Activated naive CD8-positive, alpha-beta T cell treated with anti-CD3 and anti-CD28 coated beads, Interleukin-2, amount 50 U/mL, for 24 hours (primary cell): Measurements from ENCODE around the gene STN1.
A peak's percentile ranks its signal among the peaks of the same experiment; 100 is the strongest.

Source experiments
- ATAC-seq: fragments of 150-1000 bp; cut with Tn5 transposase; one replicate; pipeline ENCODE4 v1.10.0; 2021
- DNase-seq: peaks from one replicate; pipeline ENCODE4 v3.0.0; 2021
- H3K27ac Mint-ChIP-seq: one replicate; pipeline ENCODE4 v1.8.0; 2021; ENCODE audit warnings: mild to moderate bottlenecking, mixed read lengths
- H3K27me3 Mint-ChIP-seq: one replicate; pipeline ENCODE4 v1.8.0; 2021; ENCODE audit warnings: mixed read lengths
- H3K36me3 Mint-ChIP-seq: one replicate; pipeline ENCODE4 v1.8.0; 2021; ENCODE audit warnings: low read depth, mixed read lengths
- H3K4me1 Mint-ChIP-seq: one replicate; pipeline ENCODE4 v1.8.0; 2021; ENCODE audit warnings: mixed read lengths
- H3K4me3 Mint-ChIP-seq: one replicate; pipeline ENCODE4 v1.8.0; 2021; ENCODE audit warnings: mild to moderate bottlenecking, moderate library complexity, mixed read lengths
- H3K9me3 Mint-ChIP-seq: one replicate; pipeline ENCODE4 v1.8.0; 2021; ENCODE audit warnings: mixed read lengths

Gene STN1

DNA sequence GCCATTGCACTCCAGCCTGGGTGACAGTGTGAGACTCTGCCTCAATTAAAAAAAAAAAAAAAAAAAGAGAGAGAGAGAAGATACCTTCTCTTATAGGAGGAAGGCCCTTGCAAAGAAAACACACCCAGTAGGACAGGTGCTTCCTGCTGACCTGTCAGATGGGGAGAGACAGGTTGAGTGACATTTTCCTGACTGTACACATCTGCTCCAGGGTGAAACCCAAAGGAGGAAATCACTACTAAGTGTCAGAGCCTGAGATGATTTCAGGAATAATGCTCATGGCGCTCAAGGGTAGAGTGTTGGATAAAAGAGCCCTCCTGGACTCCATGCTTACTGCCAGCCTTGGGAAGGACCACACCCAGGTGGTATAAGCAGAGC is 1.7 kb upstream of the STN1 start:
- Mint-ChIP-seq H3K4me3 (no peak overlapping the region), H3K9me3 (peaks cover 9% of the 10 kb centered on the region), H3K27ac (no peak overlapping the region), H3K4me1 (peaks cover 31% of the 10 kb centered on the region), H3K36me3 (peaks cover 15% of the 10 kb centered on the region), H3K27me3 (no peaks in the 10 kb centered on the region)
- DNase-seq = no peak
- no peak for ATAC-seq

DNA sequence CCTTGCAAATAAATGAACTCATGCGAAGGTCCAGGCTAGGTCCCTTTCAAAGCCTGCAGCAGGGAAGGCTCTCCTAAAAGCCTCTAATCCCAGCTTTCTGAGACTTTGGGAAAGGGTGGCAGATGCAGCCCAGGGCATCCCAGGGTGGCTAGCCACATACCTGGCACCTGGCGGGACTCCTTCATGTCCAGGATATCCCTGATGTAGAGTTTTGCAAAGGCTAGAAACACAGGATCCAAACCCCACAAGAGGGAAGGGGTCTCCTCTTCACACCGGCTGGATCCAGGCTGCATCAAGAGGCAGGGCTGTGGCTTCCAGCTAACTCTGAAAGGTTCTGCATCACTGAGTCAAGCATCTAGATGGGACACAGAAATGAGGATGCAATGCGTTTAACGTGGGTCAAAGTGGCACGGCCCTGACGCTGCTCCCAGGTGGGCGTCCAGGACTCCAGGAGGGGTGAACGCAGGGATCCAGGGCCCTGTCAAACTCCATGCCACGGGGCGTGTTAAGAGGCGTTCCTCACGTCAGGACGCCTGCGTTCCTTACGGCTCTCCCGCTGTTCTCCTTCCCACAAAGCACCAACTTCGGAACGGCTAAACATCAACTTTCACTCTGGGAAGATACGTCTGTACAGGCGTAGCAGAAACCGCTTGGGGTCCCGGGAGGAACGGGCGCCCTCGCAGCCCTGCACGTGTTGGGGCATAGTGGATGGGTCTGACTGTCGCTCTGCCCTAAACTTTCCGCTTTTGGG is 507 bp downstream of the STN1 start:
- Mint-ChIP-seq H3K27me3 (no peaks in the 10 kb centered on the region), H3K4me1 (peaks cover 46% of the 10 kb centered on the region), H3K27ac (peak overlapping the region; percentile 96), H3K4me3 (peak overlapping the region; percentile 96), H3K36me3 (peaks cover 21% of the 10 kb centered on the region), H3K9me3 (peaks cover 9% of the 10 kb centered on the region)
- ATAC-seq (peak; percentile 20), DNase-seq (peak; percentile 49)

DNA sequence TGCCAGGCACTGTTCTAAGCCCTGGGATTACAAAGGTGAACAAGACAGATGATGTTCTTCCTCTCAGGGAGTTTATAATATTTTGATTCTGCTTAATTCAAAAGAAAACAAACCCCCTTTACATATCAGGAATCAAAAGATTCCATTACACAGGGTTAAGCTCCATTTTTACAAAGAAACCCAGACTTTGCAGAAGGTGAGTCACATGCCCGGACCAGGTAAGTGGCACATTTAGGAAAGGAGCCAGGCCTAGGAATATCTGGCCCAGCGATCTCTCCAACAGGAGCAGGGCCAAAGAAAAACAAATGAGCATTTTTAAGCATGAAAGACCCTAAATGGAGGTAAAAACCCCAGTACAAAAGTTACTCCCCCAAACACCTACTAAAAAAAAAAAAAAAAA is 1.1 kb downstream of the STN1 start:
- H3K27ac Mint-ChIP-seq = peak overlapping the region; percentile 96
- ATAC-seq (no peak), DNase-seq (no peak)
- peaks cover 51% of the 10 kb centered on the region for H3K4me1 Mint-ChIP-seq
- no peaks in the 10 kb centered on the region for H3K27me3 Mint-ChIP-seq
- peaks cover 9% of the 10 kb centered on the region for H3K9me3 Mint-ChIP-seq
- peaks cover 21% of the 10 kb centered on the region for H3K36me3 Mint-ChIP-seq
- H3K4me3 Mint-ChIP-seq = peak overlapping the region; percentile 96

DNA sequence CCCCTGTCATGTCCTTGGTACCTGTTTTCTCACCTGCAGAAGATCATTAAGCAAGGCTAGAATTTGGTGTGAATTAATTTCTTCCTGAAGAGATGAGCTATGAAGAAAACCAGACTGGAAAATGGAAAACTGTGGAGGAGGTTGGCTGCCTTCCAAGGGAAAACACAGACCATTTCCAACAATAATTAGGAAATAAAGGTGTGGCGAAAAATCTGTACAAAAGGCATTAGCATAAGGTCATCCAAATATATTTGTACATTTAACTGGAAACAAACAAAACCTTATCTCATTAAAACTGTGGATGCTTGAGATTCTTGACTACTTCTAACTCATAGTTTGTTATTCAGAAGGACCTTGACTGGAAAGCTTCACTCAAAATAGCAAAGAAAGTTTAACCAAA is 1.7 kb downstream of the STN1 start:
- ATAC-seq (no peak), DNase-seq (no peak)
- H3K4me3 Mint-ChIP-seq = peak overlapping the region; percentile 96
- peaks cover 9% of the 10 kb centered on the region for H3K9me3 Mint-ChIP-seq
- peaks cover 21% of the 10 kb centered on the region for H3K36me3 Mint-ChIP-seq
- H3K27me3 Mint-ChIP-seq = no peaks in the 10 kb centered on the region
- peaks cover 57% of the 10 kb centered on the region for H3K4me1 Mint-ChIP-seq
- H3K27ac Mint-ChIP-seq = peak overlapping the region; percentile 96

DNA sequence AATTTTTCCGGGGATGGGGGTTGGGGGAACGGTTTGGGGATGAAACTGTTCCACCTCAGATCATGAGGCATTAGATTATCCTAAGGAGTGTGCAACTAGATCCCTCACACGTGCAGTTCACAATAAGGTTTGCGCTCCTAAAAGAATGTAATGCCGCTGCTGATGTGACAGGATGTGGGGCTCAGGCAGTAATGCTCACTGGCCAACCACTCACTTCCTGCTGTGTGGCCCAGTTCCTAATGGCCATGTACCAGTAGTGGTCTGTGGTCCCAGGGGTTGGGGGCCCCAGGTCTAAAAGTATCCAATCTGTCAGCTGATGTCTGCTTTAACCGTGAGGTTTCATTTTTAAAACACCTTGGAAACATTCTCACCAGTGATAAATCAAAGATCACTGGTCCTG is 2.2 kb downstream of the STN1 start:
- Mint-ChIP-seq H3K4me3 (peak overlapping the region; percentile 96), H3K9me3 (peaks cover 9% of the 10 kb centered on the region), H3K4me1 (peaks cover 61% of the 10 kb centered on the region), H3K36me3 (peaks cover 21% of the 10 kb centered on the region), H3K27ac (peak overlapping the region; percentile 96), H3K27me3 (no peaks in the 10 kb centered on the region)
- DNase-seq = peak; percentile 30
- ATAC-seq = no peak

DNA sequence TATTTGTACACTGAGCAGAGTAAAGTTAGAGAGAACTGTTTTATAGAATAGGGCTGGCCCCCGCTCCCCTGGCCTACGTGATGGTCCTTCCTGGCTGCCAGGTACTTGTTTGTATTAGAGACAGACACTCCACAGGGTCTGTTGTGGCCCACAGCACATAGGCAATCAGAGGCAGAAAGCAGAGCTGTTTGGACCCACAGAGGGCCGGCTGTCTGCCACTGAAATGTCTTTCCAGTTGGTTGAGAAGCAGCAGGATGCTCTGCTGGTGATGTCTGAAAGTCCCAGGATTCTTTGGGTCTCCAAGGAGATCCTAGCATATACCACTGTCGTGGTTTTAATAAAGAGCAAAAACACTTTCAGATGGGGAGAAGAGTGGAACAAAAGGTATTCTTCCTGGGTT is 5.2 kb downstream of the STN1 start:
- Mint-ChIP-seq H3K4me3 (peak overlapping the region; percentile 27), H3K27ac (peak overlapping the region; percentile 95), H3K27me3 (no peaks in the 10 kb centered on the region), H3K36me3 (peaks cover 23% of the 10 kb centered on the region), H3K4me1 (peaks cover 79% of the 10 kb centered on the region), H3K9me3 (peaks cover 9% of the 10 kb centered on the region)
- no peak for DNase-seq
- ATAC-seq = no peak

DNA sequence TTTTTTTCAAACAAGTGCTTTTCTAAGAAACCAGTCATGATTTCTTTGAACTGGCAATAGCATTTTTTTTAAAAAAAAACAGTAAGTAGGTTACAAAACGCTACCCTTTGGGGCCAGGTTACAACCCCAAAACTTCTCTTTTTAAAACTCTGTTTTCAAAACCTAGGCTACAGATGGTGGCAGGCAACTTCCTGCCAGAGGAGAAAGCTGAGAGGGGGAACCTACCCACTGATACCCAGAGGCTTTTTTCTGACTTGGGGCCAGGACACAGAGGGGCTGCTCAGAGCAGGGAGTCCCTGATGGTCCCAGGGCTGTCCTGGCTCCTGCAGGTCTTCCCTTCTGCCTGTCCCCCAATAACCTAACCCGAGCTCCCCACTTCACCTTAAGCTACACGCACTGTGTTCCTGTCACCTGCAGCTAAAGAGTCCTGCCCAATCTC is 6.9 kb downstream of the STN1 start:
- DNase-seq = no peak
- Mint-ChIP-seq H3K4me3 (peak overlapping the region; percentile 68), H3K27ac (peak overlapping the region; percentile 95), H3K36me3 (peaks cover 20% of the 10 kb centered on the region), H3K9me3 (peaks cover 9% of the 10 kb centered on the region), H3K4me1 (peaks cover 83% of the 10 kb centered on the region), H3K27me3 (no peaks in the 10 kb centered on the region)
- ATAC-seq = peak; percentile 16

DNA sequence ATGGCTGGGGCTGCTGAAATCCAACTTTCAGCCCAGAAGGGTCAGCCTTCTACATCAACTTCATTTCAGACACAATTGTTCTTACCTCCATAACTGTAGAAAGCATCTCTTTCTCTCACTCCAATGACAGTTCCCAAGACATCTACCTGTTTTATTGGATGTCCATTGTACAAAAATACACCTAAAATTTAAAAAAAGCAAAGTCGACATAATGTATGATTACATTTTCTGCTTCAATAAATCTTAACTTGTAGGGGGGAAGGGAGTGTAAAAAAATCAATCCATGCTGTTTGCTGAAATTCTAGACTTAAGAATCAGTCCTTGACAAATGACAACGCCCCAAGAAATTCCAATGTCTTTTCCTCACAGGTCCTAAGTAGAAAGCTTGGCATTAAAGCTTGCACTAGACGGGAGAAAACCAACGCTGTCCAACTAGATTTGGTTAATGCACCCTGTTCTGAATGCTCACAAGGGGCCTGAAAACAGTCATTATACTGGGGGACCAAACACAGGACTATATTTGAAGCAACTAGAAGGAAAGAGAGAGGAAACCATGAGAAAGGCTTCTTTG is 7.5 kb downstream of the STN1 start:
- Mint-ChIP-seq H3K27ac (peak overlapping the region; percentile 95), H3K9me3 (peaks cover 9% of the 10 kb centered on the region), H3K27me3 (no peaks in the 10 kb centered on the region), H3K4me3 (peak overlapping the region; percentile 68), H3K36me3 (peaks cover 17% of the 10 kb centered on the region), H3K4me1 (peaks cover 83% of the 10 kb centered on the region)
- DNase-seq (no peak), ATAC-seq (peak; percentile 21)

DNA sequence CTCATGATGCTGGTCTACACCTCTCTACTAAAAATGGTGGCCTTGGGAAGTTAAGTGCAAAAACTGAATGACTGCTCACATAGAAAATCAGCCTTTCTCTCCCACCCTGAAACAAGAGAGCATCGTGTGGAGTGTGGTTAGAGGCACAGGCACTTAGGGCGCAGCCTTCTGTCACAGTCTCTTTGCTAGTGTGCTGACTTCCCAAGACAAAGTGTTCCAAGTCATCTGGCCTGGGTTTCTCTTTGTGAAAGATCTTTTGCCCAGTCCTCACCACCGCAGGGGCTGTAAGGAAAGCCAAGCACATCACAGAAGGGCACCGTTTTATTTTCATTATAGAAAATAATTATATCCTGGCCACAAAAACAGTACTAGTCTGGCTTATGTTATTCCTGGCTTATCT is 12.5 kb downstream of the STN1 start:
- H3K4me3 Mint-ChIP-seq = peak overlapping the region; percentile 30
- no peak for DNase-seq
- H3K9me3 Mint-ChIP-seq = no peaks in the 10 kb centered on the region
- ATAC-seq = no peak
- H3K27me3 Mint-ChIP-seq = no peaks in the 10 kb centered on the region
- peak overlapping the region; percentile 50 for H3K27ac Mint-ChIP-seq
- H3K36me3 Mint-ChIP-seq = peaks cover 19% of the 10 kb centered on the region
- H3K4me1 Mint-ChIP-seq = peaks cover 86% of the 10 kb centered on the region

DNA sequence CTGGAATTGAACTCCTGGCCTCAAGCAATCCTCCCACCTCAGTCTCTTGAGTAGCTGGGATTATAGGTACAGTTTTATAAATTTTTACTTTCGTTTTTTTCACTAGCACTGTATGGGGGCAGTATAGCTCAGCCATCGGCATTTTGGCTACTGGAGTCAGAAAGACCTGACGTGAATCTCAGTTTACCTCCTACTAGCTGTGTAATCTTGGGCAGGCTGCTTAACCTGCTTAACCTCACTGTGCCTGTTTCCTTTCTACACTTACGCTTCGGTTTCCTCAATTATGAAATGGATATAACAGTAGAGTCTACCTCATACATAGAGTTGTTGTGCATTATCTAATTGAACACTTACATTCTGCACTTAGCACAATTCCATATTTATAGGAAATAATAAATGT is 16.7 kb downstream of the STN1 start:
- peak overlapping the region; percentile 62 for H3K4me3 Mint-ChIP-seq
- peaks cover 55% of the 10 kb centered on the region for H3K4me1 Mint-ChIP-seq

DNA sequence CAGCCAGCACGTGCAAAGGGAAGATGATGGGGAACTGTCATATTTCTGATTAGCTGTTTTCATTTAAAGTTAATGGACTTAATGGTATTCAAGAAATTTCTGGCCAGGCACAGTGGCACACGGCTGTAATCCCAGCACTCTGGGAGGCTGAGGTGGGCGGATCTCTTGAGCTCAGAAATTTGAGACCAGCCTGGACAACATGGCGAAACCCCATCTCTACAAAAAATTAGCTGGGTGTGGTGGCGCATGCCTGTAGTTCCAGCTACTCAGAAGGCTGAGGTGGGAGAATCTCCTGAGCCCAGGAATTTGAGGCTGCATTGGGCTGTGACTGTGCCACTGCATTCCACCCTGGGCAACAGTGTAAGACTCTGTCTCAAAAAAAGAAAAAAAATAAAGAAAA is 18.7 kb downstream of the STN1 start:
- ATAC-seq (no peak), DNase-seq (no peak)
- H3K27me3 Mint-ChIP-seq = no peaks in the 10 kb centered on the region
- H3K36me3 Mint-ChIP-seq = peaks cover 31% of the 10 kb centered on the region
- no peaks in the 10 kb centered on the region for H3K9me3 Mint-ChIP-seq
- H3K27ac Mint-ChIP-seq = no peak overlapping the region
- peaks cover 57% of the 10 kb centered on the region for H3K4me1 Mint-ChIP-seq
- H3K4me3 Mint-ChIP-seq = no peak overlapping the region

More for the DNA sequence above, 16.7 kb downstream of the STN1 start:
- Mint-ChIP-seq H3K9me3 (no peaks in the 10 kb centered on the region), H3K36me3 (peaks cover 33% of the 10 kb centered on the region), H3K27ac (peak overlapping the region; percentile 23), H3K27me3 (no peaks in the 10 kb centered on the region)
- ATAC-seq (peak; percentile 70), DNase-seq (no peak)

DNA sequence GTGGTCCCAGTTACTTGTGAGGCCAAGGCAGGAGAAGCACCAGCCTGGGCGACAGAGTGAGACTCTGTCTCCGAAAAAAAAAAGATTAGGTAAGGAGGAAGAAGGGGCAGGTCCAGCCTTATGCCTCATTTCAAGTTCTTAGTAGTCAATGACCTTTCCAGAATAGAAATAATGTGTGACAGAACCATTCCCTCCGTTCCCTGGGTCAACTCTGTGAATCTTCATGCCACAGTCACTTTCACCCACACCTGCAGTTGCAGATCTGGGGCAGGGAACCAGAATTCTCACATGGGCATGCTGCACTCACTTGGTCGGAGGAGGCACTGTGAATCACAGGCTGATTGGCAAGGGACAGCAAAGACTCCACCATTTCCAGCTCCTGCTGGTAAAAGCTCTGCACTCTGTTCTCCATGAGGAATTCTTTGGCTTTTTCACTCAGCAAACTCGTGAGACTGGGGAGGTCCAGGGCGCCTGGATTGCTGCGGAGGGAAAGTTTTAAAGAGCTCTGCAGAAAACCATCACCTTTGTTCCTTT is 20.7 kb downstream of the STN1 start:
- Mint-ChIP-seq H3K4me3 (no peak overlapping the region), H3K27ac (no peak overlapping the region), H3K9me3 (no peaks in the 10 kb centered on the region), H3K36me3 (peaks cover 22% of the 10 kb centered on the region), H3K27me3 (no peaks in the 10 kb centered on the region), H3K4me1 (peaks cover 54% of the 10 kb centered on the region)
- no peak for DNase-seq
- ATAC-seq = no peak

DNA sequence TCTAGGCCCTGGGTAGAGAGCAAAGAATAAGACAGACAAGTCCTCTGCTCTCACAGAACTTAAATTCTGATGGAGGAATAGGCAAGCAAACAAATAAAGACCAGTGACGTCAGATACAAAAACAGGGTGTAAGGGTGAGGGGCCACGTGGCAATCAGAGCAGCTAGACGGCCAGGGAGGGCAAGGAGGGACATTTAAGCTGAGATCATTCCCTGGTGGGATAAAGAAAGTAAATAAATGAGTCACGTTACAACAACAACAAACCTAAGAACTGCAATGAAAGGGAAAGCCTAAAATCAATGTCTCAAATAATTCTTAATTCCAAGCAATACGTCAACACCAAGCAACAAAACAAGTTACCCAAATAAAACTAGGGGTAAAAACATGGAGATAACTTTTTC is 21.8 kb downstream of the STN1 start:
- H3K27me3 Mint-ChIP-seq = no peaks in the 10 kb centered on the region
- peaks cover 43% of the 10 kb centered on the region for H3K4me1 Mint-ChIP-seq
- H3K4me3 Mint-ChIP-seq = no peak overlapping the region
- ATAC-seq (no peak), DNase-seq (no peak)
- no peaks in the 10 kb centered on the region for H3K9me3 Mint-ChIP-seq
- H3K27ac Mint-ChIP-seq = peak overlapping the region; percentile 38
- H3K36me3 Mint-ChIP-seq = peaks cover 24% of the 10 kb centered on the region

DNA sequence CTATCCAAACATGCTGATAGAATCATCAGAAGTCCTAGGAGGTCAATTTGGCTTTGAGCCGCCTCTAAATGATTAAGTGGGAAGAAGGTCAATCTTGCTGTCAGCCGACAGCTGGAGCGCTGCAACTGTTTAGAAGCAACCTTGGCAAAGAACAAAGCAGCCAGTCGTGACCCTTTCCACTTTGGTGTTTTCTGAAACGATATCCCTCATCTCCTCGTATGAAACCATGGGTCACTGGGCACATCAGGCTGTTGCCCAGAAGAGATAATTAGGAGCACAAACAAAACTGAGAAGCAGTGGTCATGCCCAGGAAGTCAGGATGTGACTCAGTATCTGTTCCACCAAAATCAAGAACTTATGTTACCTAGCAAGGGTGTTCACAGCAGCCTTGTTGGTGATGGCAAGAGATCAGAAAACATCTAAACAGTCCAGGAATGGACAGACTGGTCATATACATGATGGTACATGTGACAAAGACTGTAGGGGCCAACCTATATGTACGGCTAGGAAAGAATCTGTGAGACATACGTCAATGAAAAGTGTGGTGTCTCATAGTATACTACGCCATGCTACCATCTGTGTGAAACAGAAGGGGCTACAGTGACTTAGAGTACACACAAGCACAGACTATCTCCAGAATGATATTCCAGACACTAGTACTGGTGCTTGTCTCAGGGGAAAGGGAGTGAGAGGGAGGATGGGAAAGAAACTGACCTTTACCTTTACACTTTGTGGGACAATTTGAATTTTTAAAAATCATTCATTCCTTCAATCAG is 22.4 kb downstream of the STN1 start:
- no peak overlapping the region for H3K4me3 Mint-ChIP-seq
- no peaks in the 10 kb centered on the region for H3K27me3 Mint-ChIP-seq
- DNase-seq (no peak), ATAC-seq (peak; percentile 70)
- H3K4me1 Mint-ChIP-seq = peaks cover 40% of the 10 kb centered on the region
- peak overlapping the region; percentile 38 for H3K27ac Mint-ChIP-seq
- H3K9me3 Mint-ChIP-seq = no peaks in the 10 kb centered on the region
- H3K36me3 Mint-ChIP-seq = peaks cover 24% of the 10 kb centered on the region
